ENCODE measurements around the gene ZBTB40.

- no peak for TF ChIP-seq CTCF (IDR thresholded peaks at IDR 0.05; ENCODE audit: borderline replicate concordance, extremely low read depth, low read length, poor library complexity, severe bottlenecking)
- no peak for TF ChIP-seq EZH2 (IDR thresholded peaks at IDR 0.05; ENCODE audit: borderline replicate concordance, low read depth, low read length, severe bottlenecking)
Measured at GRCh38 chr1:22452481-22452957, 868 bp downstream of the ZBTB40 start.

Data from DND-41 (cell line).